Fibroblast of skin of left biceps (primary cell): ENCODE measurements around the gene NCOA6.
"Not testable (repeated sequence)": the region's sequence is repeated elsewhere in the genome, so short reads cannot be mapped to it uniquely, and the experiment has no call there.

ENCODE experiments used
- DNase-seq, 2 experiments: peaks; one replicate each; pipeline ENCODE4 v3.0.0-alpha.2; 2013; ENCODE audit warnings: low read depth in 2 of 2

The NCOA6 gene

DNA sequence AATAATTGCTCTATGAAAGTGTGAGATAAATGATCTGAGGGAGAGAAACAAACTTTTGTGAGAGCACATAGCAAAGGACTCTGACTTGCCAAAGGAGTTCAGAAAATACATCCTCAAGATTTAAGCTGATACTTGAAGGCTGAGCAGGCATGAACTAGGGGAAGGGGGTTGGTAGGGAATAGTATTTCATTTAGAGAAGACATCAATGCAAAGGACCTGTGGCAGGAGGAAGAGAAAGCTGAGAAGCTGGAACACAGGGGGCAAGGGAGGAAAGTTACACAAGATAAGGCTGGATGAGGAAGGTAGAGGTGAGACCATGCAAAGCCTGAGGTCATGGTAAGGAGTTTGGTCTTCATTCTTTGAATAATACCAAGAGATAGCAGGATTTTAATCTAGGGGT, 50.6 kb downstream of the NCOA6 start:
- DNase-seq = no peak

DNA sequence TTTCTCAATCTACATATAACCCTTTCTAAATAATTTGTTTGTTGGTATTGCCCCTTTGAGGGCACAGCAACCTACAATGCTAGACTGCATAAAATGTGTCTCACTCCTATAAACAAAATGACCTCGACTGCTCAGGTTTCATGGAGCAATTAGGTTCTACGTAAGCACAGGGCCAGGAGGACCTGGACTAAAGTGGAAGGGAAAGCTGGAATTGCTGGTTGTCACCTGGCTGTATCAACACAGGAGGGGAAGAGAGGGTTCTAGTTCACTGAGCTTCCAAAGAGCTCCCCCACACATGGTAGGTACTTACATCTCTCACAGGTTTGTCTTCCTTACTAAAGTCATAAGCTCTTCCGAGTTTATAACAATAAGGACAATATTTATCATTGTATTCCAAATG, 51.0 kb downstream of the NCOA6 start:
- no peak for DNase-seq

DNA sequence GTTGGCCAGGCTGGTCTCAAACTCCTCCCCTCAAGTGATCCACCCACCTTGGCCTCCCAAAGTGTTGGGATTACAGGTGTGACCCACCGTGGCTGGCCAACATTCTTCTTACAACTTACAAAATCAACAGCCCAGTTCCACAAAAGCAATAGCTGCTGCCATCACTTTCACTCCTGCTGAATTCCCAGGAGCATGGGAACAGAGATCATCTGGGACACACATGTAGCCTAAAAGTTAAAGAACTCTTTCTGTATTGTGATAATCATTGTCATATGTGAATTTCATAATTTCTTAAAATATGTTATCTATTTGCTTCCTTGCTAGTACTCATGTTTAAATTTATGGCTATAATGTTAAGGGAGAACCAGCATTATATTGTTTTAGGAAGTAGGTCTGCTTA, 51.7 kb downstream of the NCOA6 start:
- peak in 1 of 2 experiments; percentile 36 for DNase-seq

DNA sequence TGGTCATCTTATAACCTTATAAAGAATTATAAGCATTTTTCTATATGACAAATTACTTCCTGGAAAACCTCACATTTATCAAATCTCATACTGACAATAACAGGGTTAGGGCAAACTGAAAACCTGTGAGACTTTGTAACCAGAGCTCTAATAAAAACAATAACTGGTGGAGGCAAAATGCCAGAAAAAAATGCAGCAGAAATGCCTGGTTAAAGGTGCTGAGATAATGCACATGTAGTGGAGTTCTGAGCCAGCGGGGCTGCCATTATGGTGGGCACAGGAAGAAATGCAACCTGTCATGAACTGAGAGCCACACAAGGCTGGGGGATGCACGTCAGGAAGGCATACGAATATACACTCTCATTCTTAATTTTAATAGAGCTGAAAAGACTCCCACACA, 53.0 kb downstream of the NCOA6 start:
- no peak for DNase-seq

DNA sequence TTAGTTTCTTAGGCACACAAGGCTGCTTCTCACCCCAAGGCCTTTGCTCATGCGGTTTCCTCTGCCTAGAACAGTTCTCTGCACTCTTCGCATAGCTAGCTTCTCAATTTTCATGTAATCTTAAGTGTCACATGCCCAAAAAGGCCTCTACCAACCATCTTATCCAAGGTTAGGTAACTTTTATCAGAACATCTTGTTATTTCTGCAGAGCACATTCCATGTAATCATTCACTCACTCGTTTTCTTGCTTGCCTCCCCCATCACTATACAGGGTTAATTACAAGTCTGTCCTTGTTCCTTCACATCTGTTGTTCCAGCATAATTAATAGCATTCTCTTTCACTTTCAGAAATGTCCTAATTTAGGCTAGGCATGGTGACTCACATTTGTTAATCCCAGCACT, 53.8 kb downstream of the NCOA6 start:
- DNase-seq = no peak

DNA sequence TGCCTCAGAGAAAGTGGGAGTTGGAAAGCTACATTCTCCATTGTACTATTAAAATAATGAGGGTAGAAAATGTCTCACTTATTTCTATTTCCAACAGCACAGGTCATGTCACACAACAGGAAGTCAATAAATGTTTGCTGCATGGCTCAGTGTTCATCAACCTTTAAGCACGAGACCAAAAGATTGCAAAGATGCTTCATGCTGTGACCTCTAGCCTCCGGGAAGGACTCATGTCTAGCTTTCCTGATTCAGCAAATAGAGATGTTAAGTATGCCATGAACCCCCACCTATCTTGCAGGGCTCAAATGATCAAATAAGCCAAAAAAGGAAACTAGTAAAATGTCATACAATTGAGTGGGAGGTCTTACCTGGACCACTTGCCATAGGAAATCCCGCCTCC, 57.4 kb downstream of the NCOA6 start:
- no peak for DNase-seq

DNA sequence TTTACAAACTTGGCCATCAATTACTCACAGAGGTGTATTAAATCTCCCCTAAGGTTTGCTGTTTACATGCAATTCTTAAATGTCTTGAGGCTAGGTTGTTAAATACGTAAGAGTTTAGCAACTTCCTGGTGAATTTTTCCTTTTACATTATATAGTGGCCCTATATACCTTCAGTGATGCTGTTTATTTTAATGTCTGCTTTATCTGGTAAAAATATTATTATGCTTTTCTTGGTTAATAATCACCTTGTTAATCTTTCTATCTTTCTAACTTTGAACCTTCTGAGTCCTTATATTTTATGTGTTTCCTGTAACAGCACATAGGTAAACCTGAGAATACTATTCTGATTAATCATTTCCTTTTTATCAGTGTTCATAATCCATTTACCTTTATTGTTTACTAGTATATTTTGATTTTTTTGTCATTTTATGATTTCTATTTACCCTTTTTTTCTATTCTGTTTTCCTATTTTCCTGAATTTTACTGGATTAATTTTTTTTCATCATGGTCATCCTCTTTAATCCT, 63.4 kb downstream of the NCOA6 start:
- no peak for DNase-seq

DNA sequence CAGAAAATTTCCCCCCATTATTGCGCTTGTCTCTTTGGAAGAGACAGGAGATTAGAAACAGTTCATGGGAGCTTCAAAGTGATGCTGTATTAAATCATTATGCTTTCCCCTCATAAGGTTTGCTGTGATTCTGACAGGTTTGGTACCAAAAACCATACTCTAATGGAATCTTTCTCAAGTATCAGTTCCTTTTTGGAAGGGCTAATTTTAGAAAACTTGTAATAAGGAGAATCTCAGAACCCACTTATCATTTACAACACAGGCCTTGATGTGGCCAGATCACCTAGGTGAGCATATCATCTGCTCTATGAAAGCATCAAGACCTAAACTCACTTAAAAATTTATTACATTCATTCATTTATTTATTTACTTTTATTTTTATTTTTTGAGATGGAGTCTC, 70.1 kb downstream of the NCOA6 start:
- no peak for DNase-seq

DNA sequence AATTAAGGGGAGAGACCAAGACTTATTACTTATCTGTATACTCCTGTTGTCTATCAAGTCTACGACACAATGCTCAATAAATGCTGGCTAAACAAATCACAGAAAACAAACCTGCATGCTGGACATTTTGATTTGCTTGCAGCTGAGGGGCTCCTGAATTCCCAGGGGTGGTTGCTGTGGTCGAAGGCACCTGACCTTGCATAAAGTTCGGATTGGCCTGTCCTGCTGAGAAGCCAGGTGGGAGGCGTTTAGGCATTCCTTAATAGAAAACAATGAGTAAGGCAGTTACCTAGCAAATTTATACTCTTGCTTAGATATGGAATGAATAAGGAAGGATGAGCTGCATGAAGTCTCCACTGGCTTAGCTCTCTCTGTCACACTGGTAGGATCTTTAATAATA, 70.8 kb downstream of the NCOA6 start:
- DNase-seq = no peak

DNA sequence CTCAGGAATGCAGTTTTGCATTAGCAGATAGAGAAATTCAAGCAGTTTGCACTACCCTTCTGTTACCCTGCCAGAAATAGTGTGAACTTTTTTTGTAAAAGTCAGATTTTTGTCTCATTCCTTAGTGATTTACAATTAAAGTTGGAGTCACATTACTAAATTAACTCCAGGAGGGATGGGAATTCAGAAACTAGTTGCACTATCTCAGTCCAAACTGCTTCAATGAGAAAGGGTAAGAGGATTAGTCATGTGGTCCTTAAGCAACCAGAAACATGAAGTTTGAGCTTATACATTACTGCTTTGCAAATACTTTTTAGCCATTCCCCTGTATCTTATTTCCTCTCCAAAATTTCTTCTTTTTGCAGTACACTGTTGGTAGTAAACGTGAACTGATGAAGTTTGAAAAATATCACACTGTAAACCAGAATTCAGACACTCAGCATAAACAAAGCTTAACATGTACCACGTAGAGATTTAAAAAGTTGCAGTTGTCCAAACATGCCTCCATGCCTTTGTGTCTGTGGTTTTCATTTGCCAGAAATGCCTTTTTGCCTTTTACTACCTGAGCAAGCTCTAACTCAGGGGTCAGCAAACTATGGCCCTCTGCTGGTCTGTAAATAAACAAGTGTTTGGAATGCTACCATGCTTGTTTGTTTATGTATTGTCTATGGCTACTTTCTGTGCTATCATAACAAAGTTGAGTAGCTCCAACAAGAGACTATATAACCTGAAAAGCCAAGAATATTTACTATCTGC, 71.6 kb downstream of the NCOA6 start:
- DNase-seq = peak in 1 of 2 experiments; percentile 48

DNA sequence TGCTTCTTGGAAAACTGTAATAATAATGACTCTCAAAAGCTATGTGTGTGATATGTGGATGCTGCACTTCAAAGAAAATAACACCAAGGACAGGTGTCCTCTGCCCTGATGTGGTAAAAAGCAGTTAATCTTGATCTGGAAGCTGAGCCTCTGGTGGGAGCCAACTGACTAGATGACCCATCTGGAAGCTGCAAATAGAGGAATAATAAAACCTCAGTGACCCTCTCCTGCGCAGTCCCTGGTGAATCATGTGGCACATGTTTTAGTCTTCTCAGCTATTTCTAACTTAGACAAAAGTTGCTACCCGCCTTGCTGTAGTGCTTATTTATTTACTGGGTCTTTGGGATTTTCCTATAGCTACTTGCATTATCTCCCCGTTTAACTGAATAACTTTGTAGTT, 74.0 kb downstream of the NCOA6 start:
- no peak for DNase-seq

DNA sequence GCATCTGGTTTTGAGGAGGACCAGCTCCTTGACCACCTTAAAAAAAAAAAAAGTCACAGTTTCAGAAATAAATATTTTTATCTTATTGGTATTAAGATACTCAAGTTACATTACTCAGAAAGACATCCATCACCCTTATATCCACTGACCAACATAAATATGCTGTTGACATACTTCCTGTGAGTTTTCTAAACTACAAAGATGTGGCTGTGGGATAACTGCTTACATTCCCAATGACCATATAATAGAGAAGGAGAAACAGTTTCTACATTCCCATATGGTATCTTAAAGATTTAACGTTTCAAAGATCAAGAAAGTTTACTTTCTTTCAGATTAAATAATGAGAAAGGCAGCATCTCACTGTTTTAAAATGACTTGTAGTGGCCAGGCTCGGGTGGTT, 75.0 kb downstream of the NCOA6 start:
- DNase-seq = no peak

DNA sequence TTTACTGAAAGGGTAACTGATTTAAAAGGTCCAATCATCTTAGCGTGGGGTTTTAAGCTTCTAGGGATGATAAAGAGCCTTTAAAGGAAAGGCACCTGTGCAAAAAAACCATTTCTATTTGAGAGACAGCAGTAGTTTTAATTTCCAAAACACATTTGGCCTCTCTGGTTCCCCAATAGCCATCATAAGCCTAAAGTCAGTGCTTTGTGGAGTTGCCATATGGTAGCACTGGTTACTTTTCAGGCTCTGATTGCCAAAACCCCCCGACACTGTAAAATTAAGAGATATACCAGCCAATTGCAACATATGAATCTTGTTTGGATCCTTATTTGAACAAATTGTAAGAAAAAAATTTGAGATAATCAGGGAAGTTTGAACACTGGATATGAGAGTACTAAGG, 76.7 kb downstream of the NCOA6 start:
- DNase-seq = no peak

DNA sequence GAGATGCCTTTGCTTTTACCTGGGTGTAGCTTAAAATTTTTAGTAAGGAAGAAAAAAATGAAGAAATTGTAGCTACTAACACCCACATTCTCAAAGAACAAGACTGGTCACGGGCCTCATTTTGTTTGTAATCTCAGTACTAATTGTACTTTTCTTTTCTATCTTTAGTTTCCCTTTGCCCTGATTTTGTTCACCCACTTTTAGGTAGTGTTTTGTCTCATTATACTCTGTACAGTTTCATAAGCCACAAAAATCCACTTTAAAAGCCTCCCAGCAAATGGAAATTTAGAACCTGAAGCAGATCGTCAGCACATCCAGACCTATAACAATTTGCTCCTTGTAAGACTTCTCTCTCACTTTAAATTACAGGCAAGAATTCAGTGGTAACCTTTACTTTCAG, 78.0 kb downstream of the NCOA6 start:
- DNase-seq = no peak

DNA sequence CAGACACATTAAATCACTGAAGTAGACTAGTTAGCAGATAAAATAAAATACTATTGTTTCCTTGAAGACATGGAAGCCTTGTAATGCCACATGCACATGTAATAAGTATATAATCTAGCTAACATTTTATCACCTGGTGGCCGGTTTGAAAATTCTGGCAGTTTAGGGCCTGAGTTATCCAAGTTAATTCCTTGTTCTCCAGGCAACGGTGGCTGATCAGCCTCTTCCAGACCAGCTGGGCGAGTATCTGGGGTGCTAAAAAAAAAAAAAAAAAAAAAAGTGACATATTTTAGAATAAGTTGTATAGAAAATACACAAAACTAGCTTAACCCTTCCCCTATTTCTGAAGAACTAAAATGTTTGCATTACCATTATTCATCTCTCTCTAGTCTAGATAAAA, 78.8 kb downstream of the NCOA6 start:
- DNase-seq = no peak

DNA sequence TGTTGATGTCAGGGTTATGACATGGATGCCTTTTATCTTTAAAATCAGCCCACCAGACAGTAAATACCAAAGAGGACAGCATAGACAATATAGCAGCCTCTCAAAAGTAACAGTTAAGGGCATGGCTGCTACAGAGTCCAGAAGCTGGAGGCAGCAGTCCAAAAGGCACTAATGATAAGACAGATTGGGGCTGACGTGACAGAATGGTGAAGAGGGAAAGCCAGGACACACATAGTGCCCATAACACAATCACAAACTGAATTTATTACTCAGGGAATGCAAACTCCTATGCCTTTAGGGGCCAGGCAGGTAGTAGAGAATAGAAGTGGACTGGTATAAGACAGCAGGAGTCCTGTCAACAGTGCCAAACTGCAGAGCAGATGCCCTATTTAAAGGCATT, 80.6 kb downstream of the NCOA6 start:
- DNase-seq = no peak

DNA sequence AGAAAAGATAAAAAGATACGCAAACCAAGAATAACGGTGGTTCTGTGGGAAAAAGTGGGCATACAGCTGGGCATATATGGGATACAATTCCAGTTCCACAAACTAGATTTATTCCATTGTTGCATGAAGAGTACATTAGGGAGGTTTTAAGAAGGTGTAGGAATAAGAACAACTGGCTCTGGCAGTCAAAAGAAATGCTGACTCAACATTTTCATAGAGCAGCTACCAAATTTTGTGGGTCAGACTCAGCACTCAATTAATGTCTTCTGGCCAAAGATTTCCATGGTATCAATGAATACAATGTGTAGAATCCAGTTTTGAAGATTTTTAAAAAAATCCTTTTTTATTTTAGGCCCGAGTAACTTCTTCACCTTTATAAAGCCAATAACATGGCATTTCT, 81.1 kb downstream of the NCOA6 start:
- no peak for DNase-seq

DNA sequence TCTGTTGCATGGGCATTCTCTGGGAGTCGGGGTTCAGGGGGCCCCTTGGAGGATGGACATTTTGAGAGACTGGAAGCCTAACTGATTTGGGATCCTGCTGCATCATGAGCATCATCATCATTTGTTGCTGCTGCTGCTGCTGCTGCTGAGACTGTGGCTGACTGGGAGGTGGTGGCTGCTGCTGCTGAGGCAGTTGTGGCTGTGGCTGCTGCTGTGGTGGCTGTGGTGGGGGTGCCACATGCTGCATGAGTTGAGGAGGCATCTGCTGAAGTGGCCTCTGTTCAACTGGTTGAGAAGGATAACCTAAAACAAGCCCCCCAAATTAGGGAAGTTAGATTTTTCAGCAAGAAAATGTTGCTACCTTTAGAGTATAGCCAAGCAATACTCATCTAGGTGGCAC, 82.4 kb downstream of the NCOA6 start:
- no peak for DNase-seq

DNA sequence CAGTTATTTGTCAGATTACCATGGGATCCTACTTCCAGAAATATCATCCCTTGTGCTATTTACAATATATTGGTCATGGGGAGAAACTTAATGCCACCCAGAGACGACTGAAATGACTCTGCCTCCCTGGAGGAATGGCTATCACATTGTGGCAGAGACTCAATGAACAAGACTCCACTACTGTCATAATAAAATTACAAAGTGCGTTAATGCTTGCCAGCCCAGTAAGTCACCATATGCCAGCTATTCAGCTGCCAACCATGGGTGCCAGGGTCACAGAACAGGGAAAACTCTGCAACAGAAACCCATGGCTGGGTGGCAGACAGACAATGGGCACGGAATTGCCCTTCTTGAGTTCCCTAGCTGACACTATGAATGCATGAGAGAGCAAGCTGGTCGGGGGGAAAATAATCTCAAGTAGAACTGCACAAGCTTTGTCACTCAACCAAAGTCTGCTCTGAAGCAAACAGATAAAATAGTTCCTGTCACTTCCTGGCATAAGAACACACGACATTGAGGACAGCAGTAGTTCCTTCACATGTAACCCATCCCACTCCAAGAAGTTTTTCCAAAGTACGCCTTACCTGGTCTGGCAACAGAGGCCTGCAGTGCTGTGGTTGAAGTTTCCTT, 89.2 kb downstream of the NCOA6 start:
- DNase-seq = no peak

DNA sequence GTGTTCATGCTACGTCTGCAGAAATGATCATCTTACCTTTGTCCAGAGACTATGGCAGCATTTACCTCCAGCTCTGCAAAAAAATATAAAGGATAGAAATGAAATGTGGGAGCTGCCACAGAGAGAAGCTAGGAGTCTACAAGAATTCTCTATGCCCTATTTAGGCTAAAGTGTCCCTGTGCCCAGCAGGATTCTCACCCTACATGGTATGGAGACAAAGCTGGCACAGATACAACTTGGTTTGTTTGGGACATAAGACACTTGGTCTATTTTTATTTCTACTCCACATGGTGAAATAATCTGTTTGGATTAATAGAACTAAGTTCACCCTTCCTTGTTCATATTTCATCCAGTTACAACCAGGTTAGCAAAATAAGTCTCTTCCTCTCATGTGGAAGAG, 92.9 kb downstream of the NCOA6 start:
- DNase-seq = no peak

DNA sequence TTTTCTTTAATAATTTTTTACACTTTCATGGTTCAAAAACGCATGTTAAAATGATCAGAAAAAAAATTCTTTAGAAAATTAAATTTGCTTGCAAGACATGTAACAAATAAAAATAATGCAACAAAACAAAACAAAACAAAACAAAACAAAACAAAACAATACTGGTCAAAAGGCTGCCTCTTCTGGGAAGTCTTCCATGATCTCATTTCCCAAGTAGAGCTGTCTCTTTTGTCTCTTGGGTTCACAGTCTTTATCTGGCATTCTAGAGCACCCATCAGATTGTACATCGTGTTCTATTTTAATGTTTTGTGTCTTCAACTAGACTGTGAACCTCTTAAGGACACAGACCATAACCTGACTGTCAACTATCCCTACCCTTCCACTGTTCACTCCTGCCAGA, 96.0 kb downstream of the NCOA6 start:
- no peak for DNase-seq

DNA sequence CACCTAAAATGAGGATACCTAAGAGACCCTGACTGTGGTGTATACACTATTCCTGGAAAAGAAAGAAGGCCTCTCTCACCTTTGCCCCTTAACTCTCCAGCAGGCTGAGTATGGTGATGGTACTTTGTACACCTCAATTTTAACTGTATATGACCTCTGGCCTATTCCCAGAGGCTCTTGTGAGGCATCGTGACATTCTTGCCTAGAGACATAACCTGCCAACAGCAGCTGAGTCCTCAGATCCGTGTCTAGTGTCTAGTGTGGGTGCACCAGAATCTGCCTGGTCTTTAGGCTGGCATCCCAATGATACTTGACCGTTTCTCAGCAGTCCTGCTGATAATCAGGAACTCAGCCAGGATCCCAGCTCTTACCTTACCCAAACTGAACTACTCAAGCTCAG, 101.3 kb downstream of the NCOA6 start:
- DNase-seq = no peak

DNA sequence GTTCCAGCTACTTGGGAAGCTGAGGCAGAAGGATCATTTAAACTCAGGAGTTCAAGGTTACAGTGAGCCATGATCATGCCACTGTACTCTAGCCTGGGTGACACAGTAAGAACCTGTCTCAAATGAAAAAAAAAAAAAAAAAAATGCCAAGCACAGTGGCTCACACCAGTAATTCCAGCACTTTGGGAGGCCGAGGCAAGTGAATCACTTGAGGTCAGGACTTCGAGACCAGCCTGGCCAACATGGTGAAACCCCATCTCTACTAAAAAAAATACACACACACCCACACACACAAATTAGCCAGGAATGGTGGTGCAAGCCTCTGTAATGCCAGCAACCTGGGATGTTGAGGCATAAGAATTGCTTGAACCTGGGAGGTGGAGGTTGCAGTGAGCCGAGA, 102.9 kb downstream of the NCOA6 start:
- DNase-seq = not testable (repeated sequence)

DNA sequence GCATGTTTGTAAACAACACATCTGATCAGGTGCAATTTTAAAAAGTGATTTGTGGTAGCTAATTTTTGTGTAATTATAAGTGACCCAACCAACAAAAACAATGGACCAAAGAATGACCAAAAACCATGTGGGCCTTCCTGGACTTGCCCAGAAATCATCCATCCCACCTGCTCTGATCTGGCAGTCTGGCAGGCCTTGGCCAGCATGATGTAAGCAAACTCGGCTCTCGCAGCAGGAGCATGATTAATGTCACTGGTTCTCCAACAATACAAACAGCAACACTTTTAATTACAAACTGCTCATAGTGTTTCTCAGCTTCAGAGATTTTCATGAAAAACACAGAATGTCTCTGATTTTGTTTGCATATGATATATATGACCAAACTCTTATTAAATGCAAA, 105.2 kb downstream of the NCOA6 start:
- DNase-seq = no peak
